HepG2 (cell line): ENCODE data around the gene TSEN34. TPM values are rescaled to one million over a fixed set of nuclear protein-coding genes. Genes with fewer than 3 reads are reported as not detected.

Experiments used
- ATAC-seq: fragments of 200-7000 bp; cut with Tn5 transposase; 3 replicates; pipeline ENCODE4 v1.9.1; 2020; ENCODE audit warnings: mild to moderate bottlenecking, moderate library complexity
- BruUV-seq: library from RNA; stranded (reverse); fragments of 400-500 nt; replicated peaks from 2 replicates; lab custom pipeline; 2021; lab: Mats Ljungman, UMichigan
- CTCF ChIA-PET: fragments of 300-600 bp; formaldehyde crosslinking; extraction: SDS; loops from one replicate; lab custom pipeline; 2021; ENCODE audit warnings: low total read pairs, inconsistent platforms, low intra/inter-chr PET ratio; lab: Yijun Ruan, JAX
- POLR2A ChIA-PET: fragments of 350-600 bp; sonication (Branson Sonifier 250); formaldehyde crosslinking; loops from one replicate; lab custom pipeline; 2020; ENCODE audit warnings: antibody characterized with exemption, inconsistent platforms; lab: Yijun Ruan, JAX
- DNase-seq: peaks from one replicate; pipeline ENCODE4 v3.0.0-alpha.2; 2015; ENCODE audit warnings: low spot score
- FAIRE-seq: peaks from 3 replicates; lab custom pipeline; 2011; peaks lifted over from hg19 to GRCh38; lab: Jason Lieb, UNC
- H2AFZ ChIP-seq: one replicate; pipeline ENCODE4 v1.6.1; 2011; ENCODE audit warnings: low read length, inconsistent platforms
- H3K27ac ChIP-seq: fragments of 300-600 bp; 3 replicates; pipeline ENCODE4 v1.8.0; 2011; ENCODE audit warnings: mixed run types, mild to moderate bottlenecking, mixed read lengths, low read length, inconsistent platforms; ENCODE audit not compliant: insufficient read depth; ENCODE audit errors: extremely low read length
- H3K27me3 ChIP-seq, 2 experiments: fragments of 200-600 bp in 1 of 2; 2 replicates in 1 of 2; 3 replicates in 1 of 2; pipeline versions ENCODE4 v1.6.0 to v1.8.0; 2011; ENCODE audit warnings: low read length in 2 of 2, mild to moderate bottlenecking in 2 of 2, moderate library complexity in 2 of 2, inconsistent platforms in 1 of 2; ENCODE audit not compliant: insufficient read depth in 2 of 2, control insufficient read depth in 1 of 2
- H3K36me3 ChIP-seq, 2 experiments: fragments of 200-600 bp in 1 of 2; replicated peaks in 1 of 2; 2 replicates in 1 of 2; 3 replicates in 1 of 2; pipeline versions ENCODE4 v1.5.1 to v1.8.0; 2011; ENCODE audit warnings: low read length in 2 of 2, inconsistent platforms in 1 of 2; ENCODE audit not compliant: insufficient read depth in 2 of 2, control insufficient read depth in 1 of 2
- H3K4me1 ChIP-seq: 2 replicates; pipeline ENCODE4 v1.5.1; 2012; ENCODE audit warnings: low read length, inconsistent platforms; ENCODE audit not compliant: insufficient read depth
- H3K4me2 ChIP-seq: 2 replicates; pipeline ENCODE4 v1.6.0; 2011; ENCODE audit warnings: low read depth, low read length, inconsistent platforms
- H3K4me3 ChIP-seq, 3 experiments: fragments of 200-600 bp in 1 of 3; sonication (generic), shearing (Covaris generic) in 1 of 3; replicated peaks in 1 of 3; 2 replicates each; pipeline ENCODE4 v1.5.1; 2011 to 2016; ENCODE audit warnings: low read length in 3 of 3, inconsistent platforms in 2 of 3, low read depth in 2 of 3, mild to moderate bottlenecking in 2 of 3, control low read depth in 1 of 3, mixed read lengths in 1 of 3; ENCODE audit not compliant: insufficient read depth in 1 of 3
- H3K79me2 ChIP-seq: one replicate; pipeline ENCODE4 v1.6.1; 2011; ENCODE audit warnings: low read length, inconsistent platforms; ENCODE audit not compliant: insufficient read depth
- H3K9ac ChIP-seq: 2 replicates; pipeline ENCODE4 v1.6.0; 2011; ENCODE audit warnings: mild to moderate bottlenecking, low read depth, low read length, inconsistent platforms; ENCODE audit not compliant: insufficient read depth
- H3K9me3 ChIP-seq: 2 replicates; pipeline ENCODE4 v1.5.1; 2012; ENCODE audit warnings: mild to moderate bottlenecking, low read length
- H4K20me1 ChIP-seq: 2 replicates; pipeline ENCODE4 v1.6.0; 2011; ENCODE audit warnings: inconsistent platforms, mild to moderate bottlenecking, low read length, moderate library complexity; ENCODE audit not compliant: insufficient read depth
- AGO2 ChIP-seq: fragments of 200-400 bp; formaldehyde crosslinking; optimal IDR thresholded peaks from 2 replicates; pipeline ENCODE3; 2017; ENCODE audit warnings: mild to moderate bottlenecking, low read depth, low read length, moderate library complexity
- FOXA1 ChIP-seq, 2 experiments: fragments of 450-650 bp in 1 of 2; sonication (generic) in 1 of 2; formaldehyde crosslinking in 1 of 2; IDR thresholded peaks; 2 replicates each; pipeline versions ENCODE4 v1.4.0 to v1.6.1; 2016 to 2020; ENCODE audit warnings: missing genetic modification reagents in 1 of 2
- FOXJ3 ChIP-seq: sonication (generic); formaldehyde crosslinking; IDR thresholded peaks from 2 replicates; pipeline ENCODE4 v1.4.0; 2020; ENCODE audit warnings: missing genetic modification reagents, mild to moderate bottlenecking, borderline replicate concordance
- GABPB1 ChIP-seq: IDR thresholded peaks from 2 replicates; pipeline ENCODE4 v1.6.1; 2016; ENCODE audit warnings: mild to moderate bottlenecking, missing genetic modification reagents, moderate library complexity, missing compliant biosample characterization
- HCFC1 ChIP-seq: fragments of 150-350 bp; IDR thresholded peaks from 2 replicates; pipeline ENCODE4 v1.6.1; 2014; ENCODE audit warnings: low read depth, low read length
- NFE2 ChIP-seq: sonication (generic); formaldehyde crosslinking; IDR thresholded peaks from 2 replicates; pipeline ENCODE4 v1.4.0; 2020; ENCODE audit warnings: missing genetic modification reagents
- PITX1 ChIP-seq: sonication (generic); formaldehyde crosslinking; IDR thresholded peaks from 2 replicates; pipeline ENCODE4 v1.5.1; 2020; ENCODE audit warnings: mild to moderate bottlenecking, missing genetic modification reagents
- PTBP1 ChIP-seq: fragments of 200-400 bp; formaldehyde crosslinking; IDR thresholded peaks from 2 replicates; pipeline ENCODE4 v1.6.1; 2018; ENCODE audit warnings: low read length, low read depth; ENCODE audit not compliant: poor library complexity, severe bottlenecking
- RARA ChIP-seq: IDR thresholded peaks from 2 replicates; pipeline ENCODE4 v1.6.1; 2016; ENCODE audit warnings: missing genetic modification reagents, missing compliant biosample characterization
- TCF7L2 ChIP-seq: IDR thresholded peaks from 2 replicates; pipeline ENCODE4 v1.6.1; 2011; ENCODE audit warnings: mild to moderate bottlenecking, low read depth, low read length, moderate library complexity
- THAP11 ChIP-seq: IDR thresholded peaks from 2 replicates; pipeline ENCODE4 v1.6.1; 2016; ENCODE audit warnings: missing biosample characterization, missing genetic modification reagents
- TOE1 ChIP-seq: sonication (generic); formaldehyde crosslinking; IDR thresholded peaks from 2 replicates; pipeline ENCODE4 v1.4.0; 2020; ENCODE audit warnings: mild to moderate bottlenecking, missing genetic modification reagents
- ZBTB1 ChIP-seq: sonication (generic); formaldehyde crosslinking; IDR thresholded peaks from 2 replicates; pipeline ENCODE4 v1.4.0; 2020; ENCODE audit warnings: missing genetic modification reagents, borderline replicate concordance
- ZBTB7A ChIP-seq: sonication (generic); formaldehyde crosslinking; IDR thresholded peaks from 2 replicates; pipeline ENCODE4 v1.8.0; 2022; ENCODE audit warnings: mild to moderate bottlenecking, missing genetic modification reagents
- ZNF564 ChIP-seq: sonication (generic); formaldehyde crosslinking; IDR thresholded peaks from 2 replicates; pipeline ENCODE4 v1.8.1; 2023; ENCODE audit warnings: mild to moderate bottlenecking, missing genetic modification reagents
- WGBS: methylation state at CpG from one replicate; pipeline ENCODE4 v1.1.6; 2017; ENCODE audit warnings: low lambda C conversion rate; 5-methylcytosine and 5-hydroxymethylcytosine counted together
- in situ Hi-C: cut with HindIII; loops from 2 replicates; pipeline ENCODE4 v1.10.0; 2017; ENCODE audit warnings: low pct_unique_long_range_greater_than_20kb; ENCODE audit not compliant: extremely low pct_ligation_motif_present
- intact Hi-C: fragments of 100-400 bp; cut with micrococcal nuclease; formaldehyde crosslinking; loops from one replicate; pipeline ENCODE4 v1.10.0; 2022; ENCODE audit not compliant: unreplicated experiment
- polyA plus RNA-seq, 8 experiments: library from polyadenylated mRNA; depleted of rRNA in 3 of 8; stranded (reverse) in 7 of 8; unstranded in 1 of 8; fragments of >200 nt; fragmentation: Illumina TruSeq in 4 of 8; extraction: Trizol in 4 of 8; gene quantifications; 2 replicates each; pipeline versions ENCODE4 v1.2.1 to v1.2.3, GENCODE V29; 2011 to 2016; ENCODE audit warnings: low read depth in 4 of 8, missing spikeins in 1 of 8, mixed read lengths in 1 of 8; ENCODE audit not compliant: insufficient read depth in 1 of 8
- total RNA-seq, 5 experiments: library from RNA; depleted of rRNA; stranded (reverse); fragments of >200 nt; fragmentation: Illumina TruSeq; extraction: Trizol; gene quantifications; 2 replicates each; pipeline ENCODE4 v1.2.3, GENCODE V29; 2016; ENCODE audit warnings: low read depth in 1 of 5
- TF ChIP-seq, protein P1 (sequence below): IDR thresholded peaks from 2 replicates; pipeline ENCODE4 v1.6.1; 2012; ENCODE audit warnings: inconsistent platforms
- TF ChIP-seq, protein P2 (sequence below): sonication (generic); formaldehyde crosslinking; IDR thresholded peaks from 2 replicates; pipeline ENCODE4 v1.8.1; 2023; ENCODE audit warnings: missing genetic modification reagents, inconsistent platforms, borderline replicate concordance
- TF ChIP-seq, protein P3 (sequence below): sonication (generic); formaldehyde crosslinking; IDR thresholded peaks from 2 replicates; pipeline ENCODE4 v1.4.0; 2020; ENCODE audit warnings: missing genetic modification reagents

TSEN34 gene
- total and polyA plus RNA-seq, 2 of the 13 experiments (the other 11 are each of a cell fraction or from before 2014, with no cell fraction given) = 55.1 to 65.4 TPM

DNA sequence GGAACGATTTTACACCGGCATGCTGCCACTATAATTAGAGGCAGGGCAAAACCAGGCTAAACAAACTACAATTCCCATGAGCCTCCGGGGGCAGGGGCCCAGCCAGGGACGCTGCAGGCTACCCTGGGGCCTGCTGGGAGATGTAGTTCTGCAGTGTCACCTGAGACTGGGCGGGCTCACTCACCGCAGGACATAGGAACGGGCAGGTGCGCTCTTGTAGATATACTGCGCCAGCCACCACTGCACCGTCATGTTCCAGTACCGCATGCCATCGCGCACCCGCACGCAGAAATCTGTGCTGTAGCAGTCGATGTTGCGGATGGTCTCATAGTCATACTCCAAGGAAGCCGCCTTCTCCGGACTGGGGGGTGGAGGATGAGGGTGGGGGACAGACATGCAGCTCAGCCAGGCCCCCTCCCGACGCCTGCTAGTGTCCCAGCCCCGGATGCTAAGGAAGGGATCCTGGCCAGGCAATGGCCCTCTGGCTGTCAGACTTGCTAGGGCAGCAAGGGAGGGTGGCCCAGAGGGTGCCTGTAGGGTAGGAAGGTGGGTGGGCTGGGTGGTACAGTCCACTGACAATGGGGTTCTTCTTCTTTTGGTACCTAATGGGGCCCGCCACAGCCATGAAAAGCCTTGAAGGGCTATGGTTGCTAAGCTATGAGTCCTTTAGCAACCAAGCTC lies 12.4 kb upstream of the TSEN34 start:
- peaks cover 1 to 11% of the 10 kb centered on the region in 2 experiments; a peak in 3 of 5 replicates for H3K36me3 ChIP-seq
- H3K9me3 ChIP-seq = no peaks in the 10 kb centered on the region
- H3K4me3 ChIP-seq = no peak overlapping the region
- BruUV-seq = no TSS peak
- H3K4me1 ChIP-seq = no peaks in the 10 kb centered on the region
- intact Hi-C loops = no loop called here
- H3K27me3 ChIP-seq = no peaks in the 10 kb centered on the region
- no peak overlapping the region for H3K9ac ChIP-seq
- WGBS = 85% methylated on average over 5 of the region's 23 CpGs
- no peaks in the 10 kb centered on the region for H3K79me2 ChIP-seq
- POLR2A ChIA-PET = no interaction called here
- H2AFZ ChIP-seq = no peak overlapping the region
- no peak for FAIRE-seq
- H4K20me1 ChIP-seq = peaks cover 5% of the 10 kb centered on the region; the same call in 1 of the 2 replicates
- ATAC-seq = peak; percentile 57
- H3K4me2 ChIP-seq = no peak overlapping the region
- no peak for DNase-seq
- CTCF ChIA-PET = no interaction called here
- no peak overlapping the region for H3K27ac ChIP-seq
- in situ Hi-C loops = no loop called here
- no peak for TF ChIP-seq TOE1 (CRISPR knock-in tag)
- TF ChIP-seq ZNF564 = no peak
- TF ChIP-seq, protein P1, sequence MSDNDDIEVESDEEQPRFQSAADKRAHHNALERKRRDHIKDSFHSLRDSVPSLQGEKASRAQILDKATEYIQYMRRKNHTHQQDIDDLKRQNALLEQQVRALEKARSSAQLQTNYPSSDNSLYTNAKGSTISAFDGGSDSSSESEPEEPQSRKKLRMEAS = no peak
- TF ChIP-seq PTBP1 = no peak
- no peak for TF ChIP-seq ZBTB1
- peak; percentile 98 for TF ChIP-seq THAP11 (CRISPR knock-in tag)
- no peak for TF ChIP-seq NFE2 (CRISPR knock-in tag)
- no peak for TF ChIP-seq RARA (CRISPR knock-in tag)
- TF ChIP-seq, protein P2, sequence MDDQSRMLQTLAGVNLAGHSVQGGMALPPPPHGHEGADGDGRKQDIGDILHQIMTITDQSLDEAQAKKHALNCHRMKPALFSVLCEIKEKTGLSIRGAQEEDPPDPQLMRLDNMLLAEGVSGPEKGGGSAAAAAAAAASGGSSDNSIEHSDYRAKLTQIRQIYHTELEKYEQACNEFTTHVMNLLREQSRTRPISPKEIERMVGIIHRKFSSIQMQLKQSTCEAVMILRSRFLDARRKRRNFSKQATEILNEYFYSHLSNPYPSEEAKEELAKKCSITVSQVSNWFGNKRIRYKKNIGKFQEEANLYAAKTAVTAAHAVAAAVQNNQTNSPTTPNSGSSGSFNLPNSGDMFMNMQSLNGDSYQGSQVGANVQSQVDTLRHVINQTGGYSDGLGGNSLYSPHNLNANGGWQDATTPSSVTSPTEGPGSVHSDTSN = no peak
- no peak for TF ChIP-seq ZBTB7A (CRISPR knock-in tag)
- peak; percentile 85 for TF ChIP-seq HCFC1
- no peak for TF ChIP-seq FOXA1 (IDR thresholded peaks at IDR 0.05)
- no peak for TF ChIP-seq FOXA1 (CRISPR knock-in tag; IDR thresholded peaks at IDR 0.05)
- TF ChIP-seq AGO2 = peak; percentile 76
- TF ChIP-seq TCF7L2 = no peak
- TF ChIP-seq PITX1 (CRISPR knock-in tag) = no peak
- TF ChIP-seq GABPB1 (CRISPR knock-in tag) = peak; percentile 27; the same call in 1 of the 2 replicates
- TF ChIP-seq, protein P3, sequence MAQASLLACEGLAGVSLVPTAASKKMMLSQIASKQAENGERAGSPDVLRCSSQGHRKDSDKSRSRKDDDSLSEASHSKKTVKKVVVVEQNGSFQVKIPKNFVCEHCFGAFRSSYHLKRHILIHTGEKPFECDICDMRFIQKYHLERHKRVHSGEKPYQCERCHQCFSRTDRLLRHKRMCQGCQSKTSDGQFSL = no peak
- no peak for TF ChIP-seq FOXJ3 (CRISPR knock-in tag)
